Measurements from ENCODE around the gene MOSPD2. TPM values are rescaled to one million over a fixed set of nuclear protein-coding genes. Genes with fewer than 3 reads are reported as not detected.

The MOSPD2 gene
- total RNA-seq, 2 donors from 2014 or later, result 4.3 to 9.6 TPM

DNA sequence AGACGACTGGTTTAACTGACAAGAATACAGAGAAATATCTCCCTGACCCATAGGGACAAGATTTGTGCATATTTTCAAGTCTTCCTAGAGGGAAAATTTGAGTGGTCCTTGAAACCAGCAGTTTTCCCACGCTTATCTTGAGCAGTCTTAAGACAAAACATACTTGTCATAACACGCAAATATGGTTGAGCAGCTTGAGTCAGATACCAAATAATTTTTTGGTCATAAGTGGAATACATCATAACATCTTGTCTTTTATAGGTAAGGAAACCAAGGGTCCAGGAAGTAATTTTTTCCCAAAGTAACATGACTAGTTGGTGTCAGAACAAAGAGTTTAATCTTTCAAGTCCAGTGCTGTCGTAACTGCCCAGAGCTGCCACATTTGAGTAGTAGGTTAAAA is 50.5 kb downstream of the MOSPD2 start:
- Histone ChIP-seq H3K27ac (no peak overlapping the region), H3K4me3 (no peak overlapping the region), H3K9me3 (no peaks in the 10 kb centered on the region), H3K27me3 (no peaks in the 10 kb centered on the region), H3K36me3 (no peaks in the 10 kb centered on the region), H3K4me1 (no peaks in the 10 kb centered on the region)
- DNase-seq (ENCODE audit: low spot score), result no peak
- TF ChIP-seq, protein P1, sequence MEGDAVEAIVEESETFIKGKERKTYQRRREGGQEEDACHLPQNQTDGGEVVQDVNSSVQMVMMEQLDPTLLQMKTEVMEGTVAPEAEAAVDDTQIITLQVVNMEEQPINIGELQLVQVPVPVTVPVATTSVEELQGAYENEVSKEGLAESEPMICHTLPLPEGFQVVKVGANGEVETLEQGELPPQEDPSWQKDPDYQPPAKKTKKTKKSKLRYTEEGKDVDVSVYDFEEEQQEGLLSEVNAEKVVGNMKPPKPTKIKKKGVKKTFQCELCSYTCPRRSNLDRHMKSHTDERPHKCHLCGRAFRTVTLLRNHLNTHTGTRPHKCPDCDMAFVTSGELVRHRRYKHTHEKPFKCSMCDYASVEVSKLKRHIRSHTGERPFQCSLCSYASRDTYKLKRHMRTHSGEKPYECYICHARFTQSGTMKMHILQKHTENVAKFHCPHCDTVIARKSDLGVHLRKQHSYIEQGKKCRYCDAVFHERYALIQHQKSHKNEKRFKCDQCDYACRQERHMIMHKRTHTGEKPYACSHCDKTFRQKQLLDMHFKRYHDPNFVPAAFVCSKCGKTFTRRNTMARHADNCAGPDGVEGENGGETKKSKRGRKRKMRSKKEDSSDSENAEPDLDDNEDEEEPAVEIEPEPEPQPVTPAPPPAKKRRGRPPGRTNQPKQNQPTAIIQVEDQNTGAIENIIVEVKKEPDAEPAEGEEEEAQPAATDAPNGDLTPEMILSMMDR (IDR thresholded peaks at IDR 0.05), result no peak

DNA sequence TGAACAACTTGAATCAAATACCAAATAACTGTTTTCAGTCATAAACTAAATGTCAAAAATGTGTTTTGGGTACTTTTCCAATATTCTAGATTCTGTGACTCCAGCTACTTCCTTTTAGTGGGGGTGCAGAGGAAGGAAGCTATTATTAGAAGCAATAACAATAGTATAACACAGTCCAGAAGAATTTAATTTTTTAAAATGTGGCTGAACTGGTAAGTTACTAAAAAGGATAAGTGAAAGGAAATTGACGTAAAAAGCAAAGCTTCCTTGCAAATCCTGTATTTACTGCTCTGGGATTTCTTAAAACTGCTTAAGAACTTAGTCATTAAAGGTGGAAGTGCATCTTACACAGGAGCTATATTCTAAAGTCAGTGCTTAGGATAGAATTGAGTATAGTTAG is 53.2 kb downstream of the MOSPD2 start:
- no peaks in the 10 kb centered on the region for H3K4me1 ChIP-seq
- no peaks in the 10 kb centered on the region for H3K27me3 ChIP-seq
- no peak for DNase-seq (ENCODE audit: low spot score)
- H3K4me3 ChIP-seq, result no peak overlapping the region
- TF ChIP-seq, protein P1 (IDR thresholded peaks at IDR 0.05), result no peak
- no peaks in the 10 kb centered on the region for H3K9me3 ChIP-seq
- no peak overlapping the region for H3K27ac ChIP-seq
- no peaks in the 10 kb centered on the region for H3K36me3 ChIP-seq

DNA sequence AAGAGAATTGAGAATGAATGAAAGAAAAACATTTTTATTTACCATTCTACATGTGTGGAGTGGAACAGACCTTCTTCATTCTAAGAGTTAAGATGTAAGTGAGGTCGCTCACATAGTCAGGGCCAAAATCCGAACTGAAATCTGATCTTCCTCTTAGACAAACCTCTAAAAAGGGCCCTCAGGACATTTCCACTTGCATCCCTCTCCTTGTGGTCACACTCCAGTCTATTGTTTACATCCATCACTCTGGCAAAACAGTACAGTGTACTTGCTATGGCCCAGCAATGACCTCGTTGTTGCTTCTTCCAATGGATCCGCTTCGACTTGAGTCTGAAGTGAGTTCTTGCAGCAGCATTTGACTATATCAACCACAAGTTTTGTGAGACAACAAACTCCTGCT is 54.2 kb downstream of the MOSPD2 start:
- no peak overlapping the region for H3K4me3 ChIP-seq
- no peaks in the 10 kb centered on the region for H3K36me3 ChIP-seq
- no peaks in the 10 kb centered on the region for H3K9me3 ChIP-seq
- H3K27me3 ChIP-seq, result no peaks in the 10 kb centered on the region
- TF ChIP-seq, protein P1 (IDR thresholded peaks at IDR 0.05), result no peak
- no peak for DNase-seq (ENCODE audit: low spot score)
- H3K27ac ChIP-seq, result no peak overlapping the region
- no peaks in the 10 kb centered on the region for H3K4me1 ChIP-seq

DNA sequence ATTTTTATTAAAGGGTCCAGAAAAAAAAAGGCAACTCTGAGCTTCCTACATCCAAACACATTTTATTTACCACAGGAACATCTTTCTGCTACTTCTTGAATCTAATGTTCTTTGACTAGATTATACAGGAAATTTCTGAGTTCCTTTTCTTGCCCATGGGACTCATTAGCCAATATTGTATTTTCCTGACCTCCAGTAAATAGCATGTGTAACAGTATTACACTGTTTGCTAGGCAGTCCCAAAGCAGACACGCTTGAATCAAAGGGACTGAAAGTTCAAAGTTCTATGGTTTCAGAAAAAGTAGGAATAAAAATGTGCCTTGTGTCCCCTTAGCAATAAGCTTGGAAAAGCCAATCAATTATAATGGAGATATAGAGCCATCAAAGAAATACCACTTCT is 57.4 kb downstream of the MOSPD2 start:
- no peak overlapping the region for H3K4me3 ChIP-seq
- DNase-seq (ENCODE audit: low spot score), result no peak
- TF ChIP-seq, protein P1 (IDR thresholded peaks at IDR 0.05), result no peak
- no peaks in the 10 kb centered on the region for H3K36me3 ChIP-seq
- H3K9me3 ChIP-seq, result no peaks in the 10 kb centered on the region
- no peaks in the 10 kb centered on the region for H3K27me3 ChIP-seq
- H3K4me1 ChIP-seq, result no peaks in the 10 kb centered on the region
- H3K27ac ChIP-seq, result no peak overlapping the region

DNA sequence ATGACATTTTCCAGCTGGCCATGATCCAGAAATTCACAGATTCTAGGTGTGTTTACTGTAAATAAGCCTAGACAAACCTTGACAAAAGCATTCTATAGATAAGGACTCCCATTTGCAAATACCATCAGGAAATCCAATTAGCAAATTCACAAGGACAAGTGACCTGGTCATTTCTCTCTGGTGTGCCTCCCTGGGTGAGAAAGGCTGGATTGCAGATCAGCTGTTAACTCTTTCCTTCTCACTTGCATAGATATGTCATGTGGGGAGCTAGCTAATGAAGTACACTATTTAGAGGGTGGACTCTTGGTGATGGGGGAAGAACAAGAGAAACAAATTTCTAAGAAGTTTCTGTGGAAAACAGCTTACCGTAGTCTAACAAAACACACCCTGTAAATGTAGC is 58.9 kb downstream of the MOSPD2 start:
- TF ChIP-seq, protein P1 (IDR thresholded peaks at IDR 0.05), result no peak
- Histone ChIP-seq H3K4me1 (no peaks in the 10 kb centered on the region), H3K27me3 (no peaks in the 10 kb centered on the region), H3K4me3 (no peak overlapping the region), H3K27ac (no peak overlapping the region), H3K9me3 (no peaks in the 10 kb centered on the region), H3K36me3 (no peaks in the 10 kb centered on the region)
- no peak for DNase-seq (ENCODE audit: low spot score)

DNA sequence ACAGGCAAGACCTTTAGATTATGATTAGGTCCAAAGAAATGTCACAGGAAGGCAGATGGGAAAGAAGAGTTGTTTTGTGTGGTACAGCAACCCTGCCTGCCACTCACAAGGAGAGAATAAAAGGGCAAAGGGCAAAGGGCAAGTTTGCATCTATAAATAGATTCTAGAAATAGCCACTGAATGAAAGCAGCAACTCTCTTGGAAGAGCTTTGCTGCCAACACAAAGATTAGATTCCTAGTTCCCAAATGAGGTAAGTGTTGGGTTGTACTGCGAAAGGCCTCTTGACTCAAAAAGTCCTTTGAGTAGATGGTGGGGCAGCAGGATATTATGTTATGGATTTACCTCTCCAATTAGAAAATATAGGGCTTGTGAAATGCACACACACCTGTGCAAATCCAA is 61.2 kb downstream of the MOSPD2 start:
- Histone ChIP-seq H3K4me3 (no peak overlapping the region), H3K27ac (peak overlapping the region in 1 of 2 donors; percentile 5), H3K9me3 (no peaks in the 10 kb centered on the region), H3K36me3 (no peaks in the 10 kb centered on the region), H3K4me1 (no peaks in the 10 kb centered on the region), H3K27me3 (no peaks in the 10 kb centered on the region)
- no peak for DNase-seq (ENCODE audit: low spot score)
- TF ChIP-seq, protein P1 (IDR thresholded peaks at IDR 0.05), result no peak
